Endothelial cell of umbilical vein (primary cell): ENCODE results near the gene CELF2. TPM values are rescaled to one million over a fixed set of nuclear protein-coding genes. Genes with fewer than 3 reads are reported as not detected.

ENCODE experiments used
- BruUV-seq: library from RNA; stranded (reverse); fragments of 400-500 nt; replicated peaks from 2 replicates; lab custom pipeline; 2021; lab: Mats Ljungman, UMichigan
- CTCF ChIA-PET: fragments of 300-600, 350-600 bp; sonication (Branson Sonifier 250); formaldehyde crosslinking; loops from one replicate; lab custom pipeline; 2021; ENCODE audit warnings: antibody characterized with exemption, inconsistent platforms; lab: Charles Lee
- POLR2A ChIA-PET: fragments of 300-600, 350-600 bp; sonication (Branson Sonifier 250); formaldehyde crosslinking; loops from one replicate; lab custom pipeline; 2021; ENCODE audit warnings: antibody characterized with exemption, inconsistent platforms; lab: Charles Lee
- DNase-seq: peaks from one replicate; pipeline ENCODE4 v3.0.0-alpha.2; 2011; ENCODE audit warnings: low read depth, low spot score
- FAIRE-seq: peaks from 2 replicates; lab custom pipeline; 2011; peaks lifted over from hg19 to GRCh38; lab: Jason Lieb, UNC
- H2AFZ ChIP-seq: 2 replicates; pipeline ENCODE4 v1.6.0; 2012; ENCODE audit warnings: low read depth, low read length, control low read depth, inconsistent platforms
- H3K27ac ChIP-seq: 2 replicates; pipeline ENCODE4 v1.5.1; 2011; ENCODE audit warnings: low read depth, mild to moderate bottlenecking, control low read depth, low read length, moderate library complexity; ENCODE audit not compliant: insufficient read depth
- H3K27me3 ChIP-seq, 2 experiments: 2 replicates each; pipeline versions ENCODE4 v1.6.0 to v1.6.1; 2011; ENCODE audit warnings: low read length in 2 of 2, mixed read lengths in 1 of 2; ENCODE audit not compliant: control insufficient read depth in 2 of 2, insufficient read depth in 2 of 2
- H3K36me3 ChIP-seq, 2 experiments: 2 replicates in 1 of 2; 3 replicates in 1 of 2; pipeline ENCODE4 v1.5.1; 2011; ENCODE audit warnings: low read length in 2 of 2, mild to moderate bottlenecking in 1 of 2, moderate library complexity in 1 of 2; ENCODE audit not compliant: control insufficient read depth in 2 of 2, insufficient read depth in 2 of 2; ENCODE audit errors: extremely low read depth in 1 of 2
- H3K4me1 ChIP-seq: 3 replicates; pipeline ENCODE4 v1.5.1; 2011; ENCODE audit warnings: mild to moderate bottlenecking, low read length; ENCODE audit not compliant: control insufficient read depth, insufficient read depth; ENCODE audit errors: extremely low read depth
- H3K4me2 ChIP-seq: 2 replicates; pipeline ENCODE4 v1.6.1; 2011; ENCODE audit warnings: low read length, control low read depth, mixed read lengths; ENCODE audit not compliant: insufficient read depth
- H3K4me3 ChIP-seq, 3 experiments: fragments of 200-600 bp in 1 of 3; sonication (generic), shearing (Covaris generic) in 1 of 3; replicated peaks in 1 of 3; 2 replicates each; pipeline ENCODE4 v1.5.1; 2011 to 2016; ENCODE audit warnings: control low read depth in 3 of 3, low read length in 3 of 3, mild to moderate bottlenecking in 2 of 3, inconsistent platforms in 1 of 3, low read depth in 1 of 3, moderate library complexity in 1 of 3; ENCODE audit not compliant: insufficient read depth in 1 of 3
- H3K79me2 ChIP-seq: 2 replicates; pipeline ENCODE4 v1.6.0; 2012; ENCODE audit warnings: low read length, inconsistent platforms; ENCODE audit not compliant: control insufficient read depth, insufficient read depth
- H3K9ac ChIP-seq: replicated peaks from 2 replicates; pipeline ENCODE3; 2011; ENCODE audit warnings: low read length, control low read depth; ENCODE audit not compliant: insufficient read depth; ENCODE audit errors: extremely low read depth
- H3K9me1 ChIP-seq: replicated peaks from 3 replicates; pipeline ENCODE4 v1.6.0; 2011; ENCODE audit warnings: mild to moderate bottlenecking, low read length; ENCODE audit not compliant: control insufficient read depth, insufficient read depth; ENCODE audit errors: extremely low read depth
- H3K9me3 ChIP-seq: replicated peaks from 2 replicates; pipeline ENCODE4 v1.5.1; 2012; ENCODE audit warnings: low read length, inconsistent platforms; ENCODE audit not compliant: control insufficient read depth, insufficient read depth
- H4K20me1 ChIP-seq: replicated peaks from 2 replicates; pipeline ENCODE3; 2011; ENCODE audit warnings: mild to moderate bottlenecking, low read length; ENCODE audit not compliant: control insufficient read depth, insufficient read depth; ENCODE audit errors: extremely low read depth
- CTCF ChIP-seq, 2 donors: IDR thresholded peaks; 1 replicate in 1 of 2; 2 replicates in 1 of 2; pipeline ENCODE4 v1.5.1; 2011; ENCODE audit warnings: low read length in 2 of 2, mild to moderate bottlenecking in 2 of 2, moderate library complexity in 2 of 2, control low read depth in 1 of 2, inconsistent platforms in 1 of 2, low read depth in 1 of 2; ENCODE audit not compliant: insufficient read depth in 1 of 2; ENCODE audit errors: extremely low read depth in 1 of 2
- EZH2 ChIP-seq: IDR thresholded peaks from 2 replicates; pipeline ENCODE4 v1.6.1; 2012; ENCODE audit warnings: borderline replicate concordance, low read depth, mild to moderate bottlenecking, moderate library complexity, low read length, inconsistent platforms; ENCODE audit not compliant: severe bottlenecking
- FOS ChIP-seq: IDR thresholded peaks from 2 replicates; pipeline ENCODE4 v1.6.1; 2011; ENCODE audit warnings: mild to moderate bottlenecking, low read length, moderate library complexity, borderline replicate concordance; ENCODE audit not compliant: insufficient read depth
- GATA2 ChIP-seq: IDR thresholded peaks from 2 replicates; pipeline ENCODE4 v1.7.0; 2011; ENCODE audit warnings: low read depth, mild to moderate bottlenecking, moderate library complexity, mixed read lengths, low read length; ENCODE audit not compliant: insufficient read length, insufficient read depth
- JUN ChIP-seq: IDR thresholded peaks from 2 replicates; pipeline ENCODE4 v1.6.1; 2011; ENCODE audit warnings: borderline replicate concordance, low read depth; ENCODE audit not compliant: insufficient read length, insufficient read depth
- MAX ChIP-seq: IDR thresholded peaks from 2 replicates; pipeline ENCODE4 v1.6.1; 2011; ENCODE audit not compliant: insufficient read depth, insufficient read length
- MYC ChIP-seq: IDR thresholded peaks from one replicate; pipeline ENCODE4 v1.6.1; 2011; ENCODE audit warnings: mild to moderate bottlenecking, low read depth, low read length
- dilution Hi-C: fragments of 300-500 bp; cut with MboI; formaldehyde crosslinking; loops from one replicate; pipeline ENCODE4 v1.15.0; 2019; ENCODE audit warnings: low sequenced_read_pairs; ENCODE audit not compliant: extremely low pct_ligation_motif_present
- intact Hi-C: fragments of 100-400 bp; cut with micrococcal nuclease; formaldehyde crosslinking; loops from one replicate; pipeline ENCODE4 v1.10.0; 2022
- polyA plus RNA-seq, 4 experiments: library from polyadenylated mRNA; depleted of rRNA in 3 of 4; stranded (reverse) in 3 of 4; unstranded in 1 of 4; fragments of >200 nt; gene quantifications; 2 replicates each; pipeline versions ENCODE4 v1.2.1 to v1.2.3, GENCODE V29; 2011 to 2012; ENCODE audit warnings: missing spikeins in 1 of 4
- total RNA-seq: library from RNA; stranded (reverse); gene quantifications from 2 replicates; pipeline ENCODE4 v1.2.3, GENCODE V29; 2021

The CELF2 gene
- total and polyA plus RNA-seq, 2 donors (not counting 3 experiments of a cell fraction or from before 2014, with no cell fraction given): 21.6 to 42.6 TPM

- ChIA-PET POLR2A (no interaction called here), CTCF (no interaction called here)
- no peak for DNase-seq
- H3K9ac ChIP-seq: no peak overlapping the region
- no peaks in the 10 kb centered on the region for H3K9me1 ChIP-seq
- dilution Hi-C loops: no loop called here
- H3K27me3 ChIP-seq: peaks cover 0 to 3% of the 10 kb centered on the region in 2 experiments
- BruUV-seq: no TSS peak
- H3K4me2 ChIP-seq: no peak overlapping the region
- intact Hi-C loops: no loop called here
- H3K9me3 ChIP-seq: no peaks in the 10 kb centered on the region
- H3K4me3 ChIP-seq: no peak overlapping the region
- H3K36me3 ChIP-seq: no peaks in the 10 kb centered on the region
- no peaks in the 10 kb centered on the region for H3K4me1 ChIP-seq
- H3K27ac ChIP-seq: no peak overlapping the region
- no peak overlapping the region for H2AFZ ChIP-seq
- no peak for TF ChIP-seq FOS
- no peak for TF ChIP-seq CTCF (IDR thresholded peaks at IDR 0.05; ENCODE audit: extremely low read depth in 1 of 2, insufficient read depth in 1 of 2, low read depth in 1 of 2, low read length in 2 of 2)
- TF ChIP-seq MAX: no peak
- TF ChIP-seq GATA2: no peak
- no peak for TF ChIP-seq EZH2
- TF ChIP-seq JUN: no peak
- no peak for TF ChIP-seq MYC
- no peak for FAIRE-seq
- no peaks in the 10 kb centered on the region for H3K79me2 ChIP-seq
- H4K20me1 ChIP-seq: no peaks in the 10 kb centered on the region
Measured at GRCh38 chr10:10992961-10993714, 24.5 kb upstream of the CELF2 start.
